ENCODE measurements around the gene HYI.
"Not testable (repeated sequence)": the region's sequence is repeated elsewhere in the genome, so short reads cannot be mapped to it uniquely, and the experiment has no call there.

The HYI gene

GRCh38 chr1:43464681-43465504, 11.2 kb upstream of the HYI start:
- CTCF ChIA-PET = interaction anchor here (0.5 kb wide), 1 partner anchor 240 kb away, joined by 3 read pairs; no protein-coding TSS in a partner anchor
- H3K27ac ChIP-seq = no peak overlapping the region
- TF ChIP-seq, protein P1, sequence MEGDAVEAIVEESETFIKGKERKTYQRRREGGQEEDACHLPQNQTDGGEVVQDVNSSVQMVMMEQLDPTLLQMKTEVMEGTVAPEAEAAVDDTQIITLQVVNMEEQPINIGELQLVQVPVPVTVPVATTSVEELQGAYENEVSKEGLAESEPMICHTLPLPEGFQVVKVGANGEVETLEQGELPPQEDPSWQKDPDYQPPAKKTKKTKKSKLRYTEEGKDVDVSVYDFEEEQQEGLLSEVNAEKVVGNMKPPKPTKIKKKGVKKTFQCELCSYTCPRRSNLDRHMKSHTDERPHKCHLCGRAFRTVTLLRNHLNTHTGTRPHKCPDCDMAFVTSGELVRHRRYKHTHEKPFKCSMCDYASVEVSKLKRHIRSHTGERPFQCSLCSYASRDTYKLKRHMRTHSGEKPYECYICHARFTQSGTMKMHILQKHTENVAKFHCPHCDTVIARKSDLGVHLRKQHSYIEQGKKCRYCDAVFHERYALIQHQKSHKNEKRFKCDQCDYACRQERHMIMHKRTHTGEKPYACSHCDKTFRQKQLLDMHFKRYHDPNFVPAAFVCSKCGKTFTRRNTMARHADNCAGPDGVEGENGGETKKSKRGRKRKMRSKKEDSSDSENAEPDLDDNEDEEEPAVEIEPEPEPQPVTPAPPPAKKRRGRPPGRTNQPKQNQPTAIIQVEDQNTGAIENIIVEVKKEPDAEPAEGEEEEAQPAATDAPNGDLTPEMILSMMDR (conservative IDR thresholded peaks at IDR 0.05; ENCODE audit: low read depth) = no peak
- POLR2A ChIA-PET (ENCODE audit: low non-redundant PET) = no interaction called here
- DNase-seq (ENCODE audit: low spot score) = no peak

GRCh38 chr1:43463479-43463878, 9.7 kb upstream of the HYI start:
- H3K27ac ChIP-seq = no peak overlapping the region
- no peak for DNase-seq (ENCODE audit: low spot score)
- POLR2A ChIA-PET (ENCODE audit: low non-redundant PET) = no interaction called here
- CTCF ChIA-PET = interaction anchor here (0.7 kb wide), 1 partner anchor 310 kb away, joined by 4 read pairs; no protein-coding TSS in a partner anchor
- TF ChIP-seq, protein P1 (conservative IDR thresholded peaks at IDR 0.05; ENCODE audit: low read depth) = no peak

DNA sequence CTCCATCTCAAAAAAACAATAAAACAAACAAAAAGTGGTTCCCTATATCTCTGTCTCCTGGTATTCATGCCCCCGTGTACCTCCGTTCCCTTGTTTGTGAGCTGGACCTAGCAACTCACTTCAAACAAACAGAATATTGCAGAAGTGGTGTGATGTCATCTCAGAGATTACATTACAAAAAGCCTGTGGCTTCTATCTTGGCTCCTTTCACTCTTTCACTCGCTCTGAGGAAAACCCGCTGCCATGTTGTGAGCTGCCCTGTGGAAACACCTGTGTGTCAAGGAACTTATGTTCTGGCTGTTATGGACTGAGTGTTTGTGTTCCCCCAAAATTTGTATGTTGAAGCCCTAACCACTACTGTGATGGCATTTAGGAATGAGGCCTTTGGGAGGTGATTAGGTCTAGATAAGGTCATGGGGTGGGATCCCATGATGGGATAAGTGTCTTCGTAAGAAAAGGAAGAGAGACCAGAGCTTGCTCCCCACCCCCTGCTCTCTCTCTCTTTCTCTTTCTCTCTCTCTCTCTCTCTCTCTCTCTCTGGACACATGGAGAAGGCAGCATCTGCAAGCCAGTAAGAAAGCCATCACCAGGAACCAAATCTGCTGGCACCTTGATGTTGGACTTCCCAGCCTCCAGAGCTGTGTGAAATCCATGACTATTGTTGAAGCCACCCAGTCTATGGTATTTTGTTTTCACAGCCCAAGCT, 7.4 kb upstream of the HYI start:
- CTCF ChIA-PET = interaction anchor here (0.5 kb wide), 1 partner anchor 89 kb away, joined by 3 read pairs; no protein-coding TSS in a partner anchor
- DNase-seq (ENCODE audit: low spot score) = no peak
- POLR2A ChIA-PET (ENCODE audit: low non-redundant PET) = no interaction called here
- H3K27ac ChIP-seq = no peak overlapping the region
- TF ChIP-seq, protein P1 (conservative IDR thresholded peaks at IDR 0.05; ENCODE audit: low read depth) = no peak

GRCh38 chr1:43458379-43458778, 4.6 kb upstream of the HYI start:
- H3K27ac ChIP-seq; POLR2A ChIA-PET (ENCODE audit: low non-redundant PET); DNase-seq (ENCODE audit: low spot score): not testable (repeated sequence)
- CTCF ChIA-PET = interaction anchor here (0.6 kb wide), 1 partner anchor 81 kb away, joined by 3 read pairs; no protein-coding TSS in a partner anchor

GRCh38 chr1:43455213-43455889, 1.6 kb upstream of the HYI start:
- no peak for DNase-seq (ENCODE audit: low spot score)
- ChIA-PET CTCF (no interaction called here), POLR2A (ENCODE audit: low non-redundant PET) (interaction anchor here (0.6 to 1.1 kb wide), 2 partner anchors 13 to 56 kb away, joined by 3 to 4 read pairs; no protein-coding TSS in a partner anchor)
- TF ChIP-seq, protein P1 (conservative IDR thresholded peaks at IDR 0.05; ENCODE audit: low read depth) = no peak
- H3K27ac ChIP-seq = no peak overlapping the region

DNA sequence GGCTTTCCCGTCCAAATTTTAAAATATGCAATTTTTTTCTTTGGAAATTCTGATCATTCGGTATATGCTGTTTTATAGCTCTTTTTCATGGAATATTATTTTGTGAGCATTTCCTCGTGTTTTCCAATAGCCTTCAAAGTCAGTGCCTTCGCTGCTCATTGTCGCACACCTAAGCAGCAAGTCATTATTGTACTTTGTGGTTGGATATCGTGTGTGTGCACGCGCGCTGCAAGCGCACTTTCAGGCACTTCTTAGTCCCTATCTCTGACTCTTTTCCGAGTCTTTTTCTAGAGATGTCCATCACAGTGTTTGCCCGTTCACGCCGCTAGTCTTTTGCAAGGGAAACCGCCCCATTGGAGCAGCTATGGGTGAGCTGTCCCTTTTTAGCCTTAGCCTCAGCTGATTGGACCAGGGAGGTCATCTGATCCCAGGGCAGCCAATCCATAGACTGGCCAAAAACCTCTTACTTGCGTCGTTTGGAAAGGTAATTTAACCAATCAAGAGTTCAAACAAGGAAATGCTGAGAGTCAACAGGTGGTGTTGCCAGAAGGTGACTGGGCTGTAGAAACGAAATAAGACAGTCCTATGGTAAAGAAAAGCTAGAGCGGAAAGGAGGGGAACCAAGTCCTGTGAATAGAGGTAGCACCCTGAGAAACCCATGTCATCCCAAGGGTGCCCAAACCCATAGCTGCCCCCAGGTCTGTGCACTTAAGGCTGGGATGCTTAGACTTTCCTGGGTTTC, 710 bp upstream of the HYI start:
- peak; percentile 94 for DNase-seq (ENCODE audit: low spot score)
- TF ChIP-seq, protein P1 (conservative IDR thresholded peaks at IDR 0.05; ENCODE audit: low read depth) = no peak
- H3K27ac ChIP-seq = peak overlapping the region; percentile 98
- ChIA-PET POLR2A (ENCODE audit: low non-redundant PET) (interaction anchor here (0.5 to 1.6 kb wide), 4 partner anchors 14 to 390 kb away, joined by 3 to 8 read pairs (median 4); partner anchors contain the start of gene ELOVL1), CTCF (interaction anchor here (0.6 to 0.7 kb wide), 2 partner anchors 85 to 592 kb away, joined by 3 read pairs; no protein-coding TSS in a partner anchor)

All from RWPE1 (cell line).